H9 (cell line): ENCODE data around the gene TYW1. TPM values are rescaled to one million over a fixed set of nuclear protein-coding genes. Genes with fewer than 3 reads are reported as not detected.
"Not testable (repeated sequence)": the region's sequence is repeated elsewhere in the genome, so short reads cannot be mapped to it uniquely, and the experiment has no call there.

ENCODE experiments used
- DNase-seq: peaks from one replicate; pipeline ENCODE4 v3.0.0-alpha.2; 2017
- H2AFZ ChIP-seq: one replicate; pipeline ENCODE4 v1.6.1; 2013; ENCODE audit warnings: mild to moderate bottlenecking, low read length, control low read depth, moderate library complexity
- H2AK5ac ChIP-seq: 2 replicates; pipeline ENCODE4 v1.6.1; 2013; ENCODE audit warnings: low read length, control low read depth, mixed read lengths; ENCODE audit not compliant: insufficient read length
- H2BK120ac ChIP-seq: one replicate; pipeline ENCODE4 v1.6.1; 2013; ENCODE audit warnings: low read depth, mild to moderate bottlenecking, low read length, control low read depth, inconsistent platforms; ENCODE audit not compliant: poor library complexity, severe bottlenecking
- H2BK12ac ChIP-seq: 2 replicates; pipeline ENCODE4 v1.6.1; 2013; ENCODE audit warnings: low read length, control low read depth, mixed read lengths, low read depth; ENCODE audit not compliant: insufficient read length
- H2BK15ac ChIP-seq: 2 replicates; pipeline ENCODE4 v1.6.1; 2013; ENCODE audit warnings: low read depth, low read length, control low read depth
- H2BK20ac ChIP-seq: one replicate; pipeline ENCODE4 v1.6.1; 2013; ENCODE audit warnings: low read depth, mild to moderate bottlenecking, low read length, control low read depth, inconsistent platforms; ENCODE audit not compliant: poor library complexity, severe bottlenecking
- H2BK5ac ChIP-seq: 2 replicates; pipeline ENCODE4 v1.6.1; 2013; ENCODE audit warnings: low read length, control low read depth, mixed read lengths; ENCODE audit not compliant: insufficient read length
- H3K14ac ChIP-seq: 2 replicates; pipeline ENCODE4 v1.6.1; 2013; ENCODE audit warnings: low read length, control low read depth; ENCODE audit not compliant: insufficient read depth
- H3K18ac ChIP-seq: 2 replicates; pipeline ENCODE4 v1.6.1; 2013; ENCODE audit warnings: low read depth, mild to moderate bottlenecking, mixed read lengths, low read length, control low read depth; ENCODE audit not compliant: insufficient read length
- H3K23ac ChIP-seq: 2 replicates; pipeline ENCODE4 v1.6.1; 2013; ENCODE audit warnings: low read length, control low read depth, mixed read lengths, low read depth; ENCODE audit not compliant: insufficient read length
- H3K23me2 ChIP-seq: 2 replicates; pipeline ENCODE4 v1.6.1; 2013; ENCODE audit warnings: low read depth, mild to moderate bottlenecking, mixed read lengths, low read length, control low read depth; ENCODE audit not compliant: insufficient read length, poor library complexity, severe bottlenecking
- H3K27ac ChIP-seq: 2 replicates; pipeline ENCODE4 v1.5.1; 2013; ENCODE audit warnings: low read length, control low read depth, mixed read lengths, low read depth; ENCODE audit not compliant: insufficient read length
- H3K27me3 ChIP-seq: 2 replicates; pipeline ENCODE4 v1.6.1; 2013; ENCODE audit warnings: low read length, control low read depth, inconsistent platforms; ENCODE audit not compliant: insufficient read depth
- H3K4ac ChIP-seq: 2 replicates; pipeline ENCODE4 v1.6.1; 2013; ENCODE audit warnings: low read depth, mild to moderate bottlenecking, control low read depth, inconsistent platforms, low read length, moderate library complexity
- H3K4me1 ChIP-seq: 2 replicates; pipeline ENCODE4 v1.6.1; 2013; ENCODE audit warnings: low read length, control low read depth, inconsistent platforms; ENCODE audit not compliant: insufficient read depth
- H3K4me2 ChIP-seq: 2 replicates; pipeline ENCODE4 v1.6.1; 2013; ENCODE audit warnings: low read length, control low read depth, mixed read lengths; ENCODE audit not compliant: insufficient read length, insufficient read depth
- H3K56ac ChIP-seq: 2 replicates; pipeline ENCODE4 v1.6.1; 2013; ENCODE audit warnings: low read depth, mild to moderate bottlenecking, mixed read lengths, low read length, control low read depth; ENCODE audit not compliant: insufficient read length
- H3K79me1 ChIP-seq: 2 replicates; pipeline ENCODE4 v1.6.1; 2013; ENCODE audit warnings: low read depth, mild to moderate bottlenecking, moderate library complexity, low read length, control low read depth, inconsistent platforms; ENCODE audit not compliant: insufficient read depth, poor library complexity, severe bottlenecking
- H3K79me2 ChIP-seq: 2 replicates; pipeline ENCODE4 v1.6.1; 2013; ENCODE audit warnings: low read length, control low read depth, inconsistent platforms; ENCODE audit not compliant: insufficient read depth
- H3K9ac ChIP-seq: 2 replicates; pipeline ENCODE4 v1.6.1; 2013; ENCODE audit warnings: low read length, control low read depth, mixed read lengths; ENCODE audit not compliant: insufficient read length; ENCODE audit errors: extremely low read depth
- H3K9me3 ChIP-seq: one replicate; pipeline ENCODE4 v1.6.1; 2013; ENCODE audit warnings: low read depth, low read length, inconsistent platforms; ENCODE audit not compliant: control insufficient read depth
- H3T11ph ChIP-seq: one replicate; pipeline ENCODE4 v1.6.1; 2013; ENCODE audit warnings: mild to moderate bottlenecking, low read length, control low read depth, inconsistent platforms
- H4K20me1 ChIP-seq: one replicate; pipeline ENCODE4 v1.6.1; 2013; ENCODE audit not compliant: control insufficient read depth, insufficient read length, insufficient read depth
- H4K5ac ChIP-seq: 2 replicates; pipeline ENCODE4 v1.6.1; 2013; ENCODE audit warnings: low read depth, mild to moderate bottlenecking, mixed read lengths, low read length, control low read depth; ENCODE audit not compliant: insufficient read length
- H4K8ac ChIP-seq: replicated peaks from 2 replicates; pipeline ENCODE4 v1.6.1; 2013; ENCODE audit warnings: low read length, control low read depth, mixed read lengths, low read depth; ENCODE audit not compliant: insufficient read length
- H4K91ac ChIP-seq: 2 replicates; pipeline ENCODE4 v1.6.1; 2013; ENCODE audit warnings: low read depth, mild to moderate bottlenecking, moderate library complexity, mixed read lengths, low read length, control low read depth; ENCODE audit not compliant: insufficient read length
- H3K27ac Mint-ChIP-seq, 3 experiments: 2 replicates in 2 of 3; 3 replicates in 1 of 3; pipeline ENCODE4 v1.8.0; 2020 to 2021; ENCODE audit warnings: mixed read lengths in 3 of 3, mild to moderate bottlenecking in 1 of 3, moderate library complexity in 1 of 3
- H3K27me3 Mint-ChIP-seq: 2 replicates; pipeline ENCODE4 v1.8.0; 2021; ENCODE audit warnings: low read depth, mild to moderate bottlenecking, moderate library complexity, mixed read lengths
- H3K36me3 Mint-ChIP-seq, 3 experiments: 2 replicates in 2 of 3; 3 replicates in 1 of 3; pipeline ENCODE4 v1.8.0; 2020 to 2021; ENCODE audit warnings: low read depth in 3 of 3, mixed read lengths in 3 of 3; ENCODE audit not compliant: insufficient read depth in 1 of 3
- H3K4me1 Mint-ChIP-seq, 2 experiments: 2 replicates each; pipeline ENCODE4 v1.8.0; 2020; ENCODE audit warnings: mixed read lengths in 2 of 2
- H3K4me3 Mint-ChIP-seq, 2 experiments: 2 replicates in 1 of 2; 3 replicates in 1 of 2; pipeline ENCODE4 v1.8.0; 2020 to 2021; ENCODE audit warnings: mild to moderate bottlenecking in 2 of 2, mixed read lengths in 2 of 2, moderate library complexity in 1 of 2
- H3K9me3 Mint-ChIP-seq, 2 experiments: 2 replicates in 1 of 2; 3 replicates in 1 of 2; pipeline ENCODE4 v1.8.0; 2020; ENCODE audit warnings: mild to moderate bottlenecking in 2 of 2, mixed read lengths in 2 of 2, moderate library complexity in 1 of 2
- WGBS: extraction: QIAGEN DNeasy Blood & Tissue Kit; methylation state at CpG from one replicate; pipeline ENCODE4 v1.1.7; 2013; ENCODE audit warnings: missing lambda C conversion rate, low lambda C conversion rate, mixed read lengths; ENCODE audit not compliant: insufficient read length; ENCODE audit errors: extremely low coverage; 5-methylcytosine and 5-hydroxymethylcytosine counted together
- total RNA-seq: library from RNA; stranded (reverse); gene quantifications from 2 replicates; pipeline ENCODE4 v1.2.1, GENCODE V29; 2021

TYW1 gene
- total RNA-seq, 1 experiment from 2014 or later, result 22.3 TPM

- not testable (repeated sequence) for H4K20me1 ChIP-seq, H3K27ac Mint-ChIP-seq, H3K18ac ChIP-seq, DNase-seq, H2BK12ac ChIP-seq, H3K79me1 ChIP-seq, H3K27ac ChIP-seq, H3T11ph ChIP-seq, H2AFZ ChIP-seq, H3K23ac ChIP-seq, H3K27me3 Mint-ChIP-seq, H3K36me3 Mint-ChIP-seq, H3K56ac ChIP-seq, H2AK5ac ChIP-seq, H2BK20ac ChIP-seq, H4K8ac ChIP-seq, H2BK120ac ChIP-seq, H3K9me3 Mint-ChIP-seq, H3K4me3 Mint-ChIP-seq, H4K91ac ChIP-seq, H2BK5ac ChIP-seq, H3K9ac ChIP-seq, H3K4me1 Mint-ChIP-seq, H3K79me2 ChIP-seq, H3K4me1 ChIP-seq, H3K23me2 ChIP-seq, H3K14ac ChIP-seq, H3K27me3 ChIP-seq, H3K4me2 ChIP-seq, H2BK15ac ChIP-seq, H3K4ac ChIP-seq, H3K9me3 ChIP-seq, H4K5ac ChIP-seq
- WGBS, result no CpG with 5 or more reads among the region's 2 CpGs
These were observed 114.7 kb downstream of the TYW1 start for GRCh38 chr7:67111342-67111741.

GRCh38 chr7:67114483-67115246, 118.0 kb downstream of the TYW1 start:
- not testable (repeated sequence) for H3K56ac ChIP-seq, H3K9me3 Mint-ChIP-seq, H3K9ac ChIP-seq, H3K27ac ChIP-seq, H3K9me3 ChIP-seq, H2AFZ ChIP-seq, H3K23me2 ChIP-seq, H3K18ac ChIP-seq, H3K79me2 ChIP-seq, H3K27me3 ChIP-seq, H3K23ac ChIP-seq, H2BK12ac ChIP-seq, H3K27me3 Mint-ChIP-seq, H4K5ac ChIP-seq, H2BK20ac ChIP-seq, H3K14ac ChIP-seq, H3K27ac Mint-ChIP-seq, DNase-seq, H2AK5ac ChIP-seq, H3K4me3 Mint-ChIP-seq, H3K4me1 ChIP-seq, H2BK15ac ChIP-seq, H3K79me1 ChIP-seq, H3T11ph ChIP-seq, H4K91ac ChIP-seq, H4K20me1 ChIP-seq, H4K8ac ChIP-seq, H2BK5ac ChIP-seq, H2BK120ac ChIP-seq, H3K4me2 ChIP-seq, H3K4ac ChIP-seq, H3K4me1 Mint-ChIP-seq
- peaks cover 4 to 11% (median 9%) of the 10 kb centered on the region in 3 experiments; a peak in 5 of 7 replicates for H3K36me3 Mint-ChIP-seq
